ENCODE measurements around the gene SIAE.

Gene SIAE

GRCh38 chr11:124662106-124662505, 11.4 kb downstream of the SIAE start:
- DNase-seq = no peak

GRCh38 chr11:124661553-124661952, 12.0 kb downstream of the SIAE start:
- DNase-seq = no peak

- DNase-seq = no peak
Observed at GRCh38 chr11:124658986-124659385, 14.6 kb downstream of the SIAE start.

GRCh38 chr11:124658501-124658900, 15.0 kb downstream of the SIAE start:
- DNase-seq = no peak

- peak; percentile 99 for DNase-seq
Observed at GRCh38 chr11:124657904-124658303, 15.6 kb downstream of the SIAE start.

- DNase-seq = peak; percentile 75
Observed at GRCh38 chr11:124656774-124657630, 16.5 kb downstream of the SIAE start.

GRCh38 chr11:124648610-124649009, 24.9 kb downstream of the SIAE start:
- no peak for DNase-seq

GRCh38 chr11:124646148-124646547, 27.4 kb downstream of the SIAE start:
- no peak for DNase-seq

- peak; percentile 97 for DNase-seq
Observed at GRCh38 chr11:124644426-124645280, 28.9 kb downstream of the SIAE start.

- DNase-seq = no peak
Observed at GRCh38 chr11:124643605-124644425, 29.7 kb downstream of the SIAE start.

GRCh38 chr11:124643042-124643604, 30.4 kb downstream of the SIAE start:
- DNase-seq = no peak

GRCh38 chr11:124642628-124643027, 30.9 kb downstream of the SIAE start:
- DNase-seq = no peak

- DNase-seq = peak; percentile 36
Observed at GRCh38 chr11:124640666-124641065, 32.9 kb downstream of the SIAE start.

- DNase-seq = no peak
Observed at GRCh38 chr11:124639186-124639585, 34.4 kb downstream of the SIAE start.

GRCh38 chr11:124638500-124638899, 35.0 kb downstream of the SIAE start:
- no peak for DNase-seq

GRCh38 chr11:124635932-124636331, 37.6 kb downstream of the SIAE start:
- no peak for DNase-seq

- no peak for DNase-seq
Observed at GRCh38 chr11:124633355-124633754, 40.2 kb downstream of the SIAE start.

GRCh38 chr11:124629961-124630360, 43.6 kb downstream of the SIAE start:
- no peak for DNase-seq

GRCh38 chr11:124627546-124627945, 46.0 kb downstream of the SIAE start:
- DNase-seq = no peak

- DNase-seq = no peak
Observed at GRCh38 chr11:124625504-124626168, 47.9 kb downstream of the SIAE start.

- DNase-seq = no peak
Observed at GRCh38 chr11:124623861-124624525, 49.5 kb downstream of the SIAE start.

All from NCI-H526 treated with DMSO at 0.1 percent for 48 hours (cell line).